ENCODE results near the gene MYADML2.

The MYADML2 gene

DNA sequence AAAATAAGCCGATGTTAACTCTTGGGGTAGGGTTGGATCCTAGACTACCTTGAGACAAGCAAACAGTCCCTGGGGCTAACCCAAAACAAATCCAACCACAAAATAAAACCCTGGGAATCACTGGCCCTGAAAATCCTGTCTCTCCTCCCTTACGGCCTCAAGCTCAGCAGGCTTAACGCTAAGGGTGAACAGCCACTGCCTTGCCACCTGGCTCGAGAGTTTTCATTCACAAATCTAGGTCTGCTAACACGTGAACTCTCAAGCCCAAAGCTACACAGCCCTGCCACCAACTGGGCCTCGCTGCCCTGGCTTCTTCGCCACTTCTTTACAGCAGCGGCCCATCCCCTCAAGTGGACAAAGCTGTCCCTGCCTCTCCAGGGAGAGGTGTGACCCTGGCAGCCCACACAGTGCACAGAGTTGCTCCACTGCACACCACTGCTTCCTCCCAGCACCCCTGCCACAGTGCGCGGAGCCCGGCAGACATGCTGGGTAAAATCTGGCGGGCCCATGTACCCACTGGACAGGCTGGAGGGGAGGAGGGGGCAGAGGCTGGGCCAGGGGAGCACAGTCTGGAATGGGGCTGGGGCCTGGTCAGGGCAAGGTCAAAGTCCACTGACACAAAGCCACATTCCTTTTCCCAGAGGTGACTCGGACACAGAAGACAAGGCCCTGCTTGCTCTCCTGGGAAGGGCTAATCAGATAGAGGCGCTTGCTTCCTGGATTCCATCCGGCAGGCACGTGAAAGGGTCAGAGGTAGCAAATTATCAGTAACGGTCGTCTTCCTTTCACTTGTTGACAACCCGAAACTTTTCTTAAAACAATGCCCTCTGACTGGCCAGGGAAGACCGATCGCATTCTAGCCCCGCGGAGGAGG is 36.8 kb downstream of the MYADML2 start:
- no peak for DNase-seq

GRCh38 chr17:81909231-81909630 is 37.8 kb downstream of the MYADML2 start:
- DNase-seq, result no peak

DNA sequence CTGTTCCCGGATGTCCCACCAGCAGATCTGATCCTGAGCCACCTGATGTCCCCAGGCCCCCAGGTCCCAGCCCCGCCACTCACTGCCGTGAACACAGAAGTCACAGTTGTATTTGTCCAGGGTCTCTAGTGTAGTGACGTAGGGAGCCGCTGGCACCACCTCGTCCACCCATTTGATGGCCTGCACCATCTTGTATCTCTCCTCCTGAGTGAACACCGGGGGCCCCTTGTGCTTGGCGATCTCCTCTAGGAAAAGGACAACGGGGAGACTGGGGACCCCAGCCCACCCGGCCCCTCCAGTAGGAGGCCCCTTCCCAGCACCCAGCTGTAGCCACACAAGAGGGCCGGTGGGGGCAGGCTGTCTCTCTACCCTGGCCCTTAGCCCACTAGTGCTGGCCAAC is 38.2 kb downstream of the MYADML2 start:
- no peak for DNase-seq

DNA sequence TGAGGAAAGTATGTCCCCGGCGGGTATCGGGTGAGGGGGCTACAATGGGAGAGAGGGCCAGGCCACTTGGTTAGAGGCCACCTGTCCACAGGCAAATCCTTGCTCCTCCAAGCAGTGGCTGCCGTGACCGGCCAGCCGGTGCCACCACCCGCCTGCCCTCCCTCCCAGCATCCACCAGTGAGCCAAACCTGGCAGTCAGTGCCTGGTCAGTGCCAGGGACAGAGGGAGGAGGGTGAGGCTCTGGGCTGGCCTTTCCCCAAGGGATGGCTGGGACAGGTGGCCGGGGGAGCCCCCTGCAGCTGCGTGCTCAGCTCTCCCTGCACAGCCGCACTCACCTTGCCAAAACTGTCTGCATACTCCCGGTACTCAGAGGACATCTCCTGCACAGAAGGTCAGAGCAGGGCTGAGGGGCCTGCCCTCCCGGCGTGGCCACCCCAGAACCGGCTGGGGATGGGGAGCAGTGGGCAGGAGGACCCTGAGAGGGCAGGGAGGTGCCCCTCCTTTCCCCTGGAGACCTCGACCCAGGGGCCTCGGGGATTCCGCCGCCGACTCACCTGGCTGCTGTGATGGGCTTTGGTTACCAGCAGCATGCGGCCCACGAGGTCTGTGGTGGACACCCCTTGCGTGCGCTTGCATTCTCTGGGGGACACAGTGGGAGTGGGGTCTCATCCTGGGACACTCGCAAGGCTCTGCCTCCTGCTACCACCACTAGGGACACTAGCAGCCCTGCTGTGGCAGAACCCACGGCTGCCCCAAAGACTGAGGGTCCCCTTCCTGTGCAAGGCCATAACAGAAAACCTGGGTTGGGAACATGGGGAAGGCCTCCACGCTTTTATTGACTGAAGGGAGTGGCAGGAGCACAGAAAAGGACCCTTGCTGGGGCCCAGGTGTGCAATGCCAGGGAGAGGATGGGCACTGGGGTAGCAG is 39.6 kb downstream of the MYADML2 start:
- DNase-seq, result no peak

GRCh38 chr17:81906476-81907218 is 40.4 kb downstream of the MYADML2 start:
- no peak for DNase-seq

GRCh38 chr17:81905993-81906392 is 41.0 kb downstream of the MYADML2 start:
- no peak for DNase-seq

DNA sequence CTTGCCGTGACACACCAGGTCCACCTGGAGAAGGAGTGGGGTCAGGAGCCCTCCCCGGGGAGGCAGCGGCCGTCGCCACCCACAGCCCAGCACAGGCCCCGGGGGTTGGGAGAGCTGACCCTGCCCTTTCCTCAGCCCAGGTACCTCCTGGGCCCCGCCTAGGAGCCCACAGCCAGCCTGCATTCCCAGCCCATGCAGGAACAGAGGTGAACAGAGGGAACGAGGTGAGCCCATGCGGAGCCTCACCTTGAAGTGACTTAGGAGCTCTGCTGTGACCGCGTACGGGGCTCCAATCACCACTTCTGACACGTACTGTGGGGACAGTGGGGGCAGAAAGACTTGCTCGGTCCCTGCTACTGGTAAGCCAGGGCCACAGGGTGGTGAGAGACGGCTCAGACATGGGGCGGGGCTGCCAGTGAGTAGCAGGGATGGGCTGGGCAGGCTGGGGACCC is 41.6 kb downstream of the MYADML2 start:
- DNase-seq, result no peak

DNA sequence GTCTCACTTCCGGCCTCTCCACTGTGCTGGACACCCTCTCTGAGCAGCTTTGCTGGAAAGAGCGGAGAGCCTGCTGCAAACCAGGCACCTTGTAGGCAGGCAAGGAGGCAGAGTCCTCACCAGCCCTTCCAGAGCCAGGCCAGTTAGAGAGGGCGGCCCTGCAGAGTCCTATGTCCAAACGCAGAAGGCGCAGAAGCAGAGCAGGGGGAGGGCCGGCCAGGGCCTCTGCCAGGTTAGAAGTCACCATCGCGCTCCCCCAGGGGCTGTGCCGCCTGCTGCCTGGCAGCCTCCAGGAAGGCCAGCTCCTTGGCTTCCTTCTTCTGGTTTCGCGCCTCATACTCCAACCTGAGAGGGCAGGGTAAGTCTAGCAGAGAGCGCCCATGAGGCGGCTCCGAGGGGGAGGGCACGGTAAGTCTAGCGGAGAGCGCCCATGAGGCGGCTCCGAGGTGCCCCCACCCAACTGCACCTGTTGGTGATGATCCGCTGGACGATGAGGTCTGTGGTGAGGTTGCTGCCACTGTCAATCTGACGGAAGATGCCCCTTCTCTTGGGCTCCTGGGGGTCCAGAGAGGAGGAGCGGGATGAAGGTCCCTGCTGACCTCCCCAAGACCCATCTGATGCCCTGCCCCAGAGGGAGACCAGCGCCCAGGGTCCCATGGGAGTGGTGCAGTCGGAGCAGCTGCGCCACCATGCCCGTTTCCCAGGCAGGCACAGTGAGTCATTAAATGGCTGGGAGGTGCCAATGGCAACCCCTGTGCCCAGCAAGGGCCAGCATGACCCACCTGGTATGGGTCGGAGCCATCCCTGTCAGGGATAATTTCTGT is 42.2 kb downstream of the MYADML2 start:
- DNase-seq, result no peak

DNA sequence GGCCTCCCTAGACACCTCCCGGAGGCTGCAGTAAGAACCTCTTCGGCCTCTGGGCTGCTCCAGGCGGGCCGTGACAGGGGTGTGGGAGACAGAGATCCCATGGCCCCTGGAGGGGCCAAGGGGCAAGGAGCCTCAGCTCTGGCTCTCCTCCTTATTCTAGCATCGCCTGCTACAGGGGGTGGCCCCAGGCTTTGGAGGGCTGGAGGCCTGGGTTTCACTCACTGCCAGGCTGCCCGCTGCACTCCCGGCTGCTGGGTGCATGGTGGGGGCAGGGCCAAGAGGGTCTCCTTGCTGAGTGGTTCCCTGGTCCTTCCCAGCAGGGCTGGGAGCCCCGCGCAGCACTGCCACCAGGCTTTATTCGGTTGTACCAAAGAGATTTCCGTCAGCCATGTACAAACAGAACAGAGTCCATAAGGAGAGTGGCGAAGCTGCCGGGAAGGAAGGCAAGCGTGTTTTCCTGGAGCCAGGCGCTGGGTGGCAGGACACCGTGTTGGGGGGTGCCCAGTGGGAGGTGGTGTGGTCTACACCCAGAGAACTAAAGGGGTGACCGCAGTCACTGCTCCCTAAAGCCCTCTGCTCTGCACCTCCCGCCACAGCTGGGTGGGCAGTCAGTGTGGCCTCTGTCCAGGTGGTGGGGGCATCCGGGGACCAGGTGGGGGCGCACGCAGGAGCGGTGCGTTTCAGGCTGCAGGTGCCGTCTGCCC is 43.0 kb downstream of the MYADML2 start:
- DNase-seq, result no peak

- no peak for DNase-seq
Observed at GRCh38 chr17:81903415-81903831, 43.6 kb downstream of the MYADML2 start.

DNA sequence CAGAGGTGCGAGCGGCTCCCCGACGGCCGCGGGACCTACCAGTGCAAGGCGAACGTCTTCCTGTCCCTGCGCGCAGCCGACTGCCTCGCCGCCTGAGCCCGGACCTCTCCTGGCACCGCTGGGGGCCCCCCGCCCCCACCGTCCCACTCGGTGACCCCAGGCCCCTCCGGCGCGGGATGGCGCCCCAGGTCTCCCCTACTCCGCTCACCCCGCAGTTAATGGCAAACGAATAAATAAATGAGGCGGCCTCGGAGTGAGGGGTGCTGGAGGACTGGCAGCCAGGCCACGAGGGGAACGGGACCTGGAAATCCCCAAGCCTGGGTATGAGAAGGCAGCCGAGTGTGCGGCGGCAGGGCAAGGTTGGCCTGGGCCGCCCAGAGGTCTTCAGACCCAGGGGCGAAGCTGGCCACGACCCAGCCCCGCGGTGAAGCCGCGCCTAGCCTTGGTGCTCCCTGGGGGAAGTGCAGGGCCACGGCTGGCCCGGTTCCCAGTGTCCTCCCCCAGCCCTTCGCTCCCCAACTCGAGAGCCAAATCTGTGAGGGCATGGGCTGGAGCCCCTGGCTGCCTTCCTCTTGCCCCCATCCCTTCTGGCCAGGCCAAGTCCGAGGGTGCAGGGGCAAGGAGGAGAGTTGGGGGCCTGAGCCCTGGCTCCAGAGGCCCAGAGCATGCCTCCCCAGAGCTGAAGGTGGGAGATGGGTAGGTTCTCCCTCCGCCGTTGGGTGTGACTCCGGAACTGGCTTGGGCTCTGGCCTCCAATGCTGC is 44.2 kb downstream of the MYADML2 start:
- no peak for DNase-seq

DNA sequence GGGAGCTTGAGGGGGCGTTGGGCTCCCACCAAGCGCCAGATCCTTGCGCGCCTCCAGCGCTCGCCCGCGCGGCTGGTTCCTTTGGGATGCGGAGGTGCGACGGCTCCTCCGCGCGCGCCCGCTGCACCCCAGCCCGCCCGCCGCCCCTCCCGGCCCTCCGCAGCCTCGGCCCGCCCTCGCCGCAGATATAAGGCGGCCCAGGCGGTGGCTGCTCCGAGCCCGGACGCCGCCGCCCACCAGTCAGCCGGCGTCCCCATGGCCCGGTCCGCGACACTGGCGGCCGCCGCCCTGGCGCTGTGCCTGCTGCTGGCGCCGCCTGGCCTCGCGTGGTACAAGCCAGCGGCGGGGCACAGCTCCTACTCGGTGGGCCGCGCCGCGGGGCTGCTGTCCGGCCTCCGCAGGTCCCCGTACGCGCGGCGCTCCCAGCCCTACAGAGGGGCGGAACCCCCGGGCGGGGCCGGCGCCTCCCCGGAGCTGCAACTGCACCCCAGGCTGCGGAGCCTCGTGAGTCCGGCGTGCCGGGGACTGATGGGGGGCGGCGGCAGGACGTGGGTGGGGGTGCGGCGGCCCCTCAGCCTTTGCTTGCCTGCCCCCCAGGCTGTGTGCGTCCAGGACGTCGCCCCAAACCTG is 44.9 kb downstream of the MYADML2 start, which contains the start of gene NPB:
Gene NPB, plus strand, starts transcription at position 216 of the 630 bp plus-strand sequence. Its CDS starts 40 bp downstream, at position 256.
- DNase-seq, result no peak

- no peak for DNase-seq
Observed at GRCh38 chr17:81901167-81902022, 45.6 kb downstream of the MYADML2 start.

GRCh38 chr17:81900181-81900820 is 46.7 kb downstream of the MYADML2 start:
- no peak for DNase-seq

- DNase-seq, result no peak
Observed at GRCh38 chr17:81899514-81900166, 47.4 kb downstream of the MYADML2 start.

DNA sequence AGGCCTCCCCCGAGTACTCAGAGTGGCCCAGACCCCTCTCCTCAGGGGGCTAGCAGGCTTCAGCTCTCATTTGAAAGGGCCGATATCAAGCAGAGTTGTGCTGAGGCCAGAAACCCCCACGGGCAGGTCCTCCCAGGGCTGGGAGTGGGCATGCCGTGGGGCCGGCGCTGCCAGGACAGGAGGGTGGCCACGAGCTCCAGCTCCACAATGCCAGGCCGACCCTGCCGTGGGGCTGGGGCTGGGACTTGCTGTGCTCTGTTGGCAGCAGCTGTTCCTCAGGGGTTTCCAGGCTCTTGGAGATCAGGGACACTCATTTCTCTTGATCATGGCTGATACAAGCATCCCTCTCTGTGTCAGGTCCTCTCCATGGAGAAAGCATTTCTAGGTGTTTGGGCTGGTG is 48.1 kb downstream of the MYADML2 start:
- DNase-seq, result no peak

DNA sequence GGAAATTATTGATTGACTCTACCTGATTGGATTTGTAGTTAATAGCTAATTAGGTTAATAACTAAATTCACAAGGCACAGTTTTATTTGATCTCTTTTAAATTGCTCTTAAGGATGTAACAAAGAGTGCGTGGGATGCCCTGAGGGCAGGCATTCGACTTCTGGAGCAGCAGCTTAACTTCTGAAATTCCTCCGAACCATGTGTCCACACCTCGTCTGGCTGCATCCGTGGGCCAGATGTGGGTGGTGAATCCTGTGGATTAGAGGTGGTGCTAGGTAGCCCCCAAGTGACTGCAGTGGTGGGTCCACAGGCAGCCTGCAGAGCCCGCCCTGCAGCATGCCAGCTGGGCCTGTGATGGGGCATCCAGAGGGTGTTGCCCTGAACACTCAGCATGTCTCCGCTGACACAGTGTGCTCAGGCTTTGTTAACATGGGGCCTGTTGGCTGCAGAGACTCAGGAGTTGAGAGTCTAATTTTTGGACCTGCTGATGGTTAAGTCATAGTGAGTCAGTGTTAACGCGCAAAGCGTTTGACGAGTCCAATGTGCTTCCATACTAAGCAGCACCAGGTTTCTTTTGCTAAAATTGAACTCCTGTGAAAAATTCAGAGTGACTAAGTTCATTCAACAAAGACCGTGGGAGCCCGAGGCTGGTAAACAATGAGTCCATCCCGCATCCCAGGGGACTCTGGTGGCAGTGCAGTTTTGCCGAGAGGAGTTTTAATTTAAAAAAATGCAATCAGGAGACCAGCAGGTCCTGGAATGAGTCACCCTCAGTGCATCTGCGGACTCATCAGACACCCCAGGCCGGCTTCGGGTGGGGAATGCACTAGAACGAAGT is 48.8 kb downstream of the MYADML2 start:
- no peak for DNase-seq

All from NCI-H510A (cell line).